ENCODE data around the gene TMEM187. TPM values are rescaled to one million over a fixed set of nuclear protein-coding genes. Genes with fewer than 3 reads are reported as not detected.

The TMEM187 gene
- total RNA-seq, 1 donor from 2014 or later, result 11.6 TPM

GRCh38 chrX:154018518-154019060 lies 46.0 kb downstream of the TMEM187 start:
- ATAC-seq (no peak), DNase-seq (ENCODE audit: low spot score) (no peak)

DNA sequence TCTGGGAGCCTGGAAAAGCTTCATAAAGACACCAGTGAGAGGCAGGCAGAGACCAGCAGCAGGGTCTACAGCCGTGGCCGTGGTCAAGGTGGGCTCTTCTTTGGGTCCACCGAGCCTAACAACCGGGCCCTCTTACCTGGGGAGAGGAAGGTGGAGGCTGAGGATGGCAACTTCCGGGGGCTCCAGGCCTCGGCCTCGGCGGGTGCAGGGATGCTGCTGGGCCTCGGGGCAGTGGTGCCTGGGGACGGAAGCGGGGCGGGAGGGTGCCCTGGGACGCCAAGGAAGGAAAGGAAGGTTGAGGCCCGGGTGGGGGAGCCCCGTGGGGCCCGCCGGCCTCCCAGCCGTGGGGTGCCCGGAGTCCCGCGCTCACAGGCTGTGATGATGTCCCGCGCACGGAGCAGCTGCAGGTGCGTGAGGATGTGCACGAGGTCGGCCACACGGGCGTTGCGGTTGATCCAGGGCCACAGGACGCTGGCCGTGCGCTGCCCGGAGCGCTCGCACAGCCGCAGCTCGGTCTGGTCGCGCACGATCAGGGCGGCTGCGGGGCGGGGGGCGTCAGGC lies 46.6 kb downstream of the TMEM187 start:
- ATAC-seq, result peak; percentile 2
- DNase-seq (ENCODE audit: low spot score), result no peak

DNA sequence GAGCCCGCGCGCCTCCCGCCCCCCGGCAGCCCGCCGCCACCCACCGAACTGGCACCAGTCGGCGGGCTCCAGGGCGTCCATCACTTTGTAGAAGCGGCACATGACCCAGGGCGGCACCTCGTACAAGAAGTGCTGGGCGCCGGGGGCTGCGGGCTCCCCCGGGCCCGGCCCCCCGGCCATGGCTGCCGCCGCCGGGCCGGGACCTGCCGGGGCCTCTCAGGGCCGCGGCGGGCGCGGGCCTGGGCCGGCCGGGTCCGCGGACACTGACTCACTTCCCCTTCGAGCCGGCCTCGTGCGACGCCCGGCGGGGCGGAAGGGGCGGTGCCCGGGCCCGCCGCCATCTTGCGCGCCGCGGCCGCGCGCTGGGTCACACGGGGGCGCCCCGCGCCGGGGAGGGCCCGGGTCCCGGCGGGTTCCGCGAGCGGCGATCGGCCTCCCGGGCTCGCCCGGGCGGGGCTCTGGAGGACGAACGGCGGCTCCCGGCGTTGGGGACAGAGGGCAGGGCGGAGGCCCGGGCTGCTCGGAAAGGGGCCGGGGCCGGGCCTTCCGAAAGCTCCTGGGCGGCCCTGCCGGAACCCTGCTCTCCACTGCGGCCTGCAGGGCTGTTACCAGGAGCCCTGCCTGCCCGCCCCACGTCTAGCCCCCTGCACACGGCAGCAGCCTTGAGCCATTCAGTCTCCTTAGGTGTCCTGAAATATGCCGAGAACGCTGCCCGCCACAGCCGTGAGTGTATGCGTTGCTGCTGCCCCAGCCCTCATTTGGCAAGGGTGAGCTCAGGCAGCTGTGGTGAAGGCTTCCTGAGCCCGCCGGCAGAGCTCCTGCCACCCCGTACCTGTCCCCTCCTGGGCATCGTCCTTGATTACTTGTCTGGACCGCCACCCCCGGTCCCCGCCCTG lies 47.3 kb downstream of the TMEM187 start, which contains the start of gene IRAK1:
Gene IRAK1 (minus strand): TSS at position 270 of the 896 bp plus-strand sequence. CDS start 90 bp downstream, at position 180.
- DNase-seq (ENCODE audit: low spot score), result peak; percentile 66

GRCh38 chrX:154020536-154021115 lies 48.1 kb downstream of the TMEM187 start:
- no peak for ATAC-seq
- DNase-seq (ENCODE audit: low spot score), result no peak

More for the DNA sequence above, 47.3 kb downstream of the TMEM187 start, which contains the start of gene IRAK1:
- ATAC-seq, result peak; percentile 89

- DNase-seq (ENCODE audit: low spot score), result no peak
- no peak for ATAC-seq
Observed at GRCh38 chrX:154021131-154021611, 48.6 kb downstream of the TMEM187 start.

DNA sequence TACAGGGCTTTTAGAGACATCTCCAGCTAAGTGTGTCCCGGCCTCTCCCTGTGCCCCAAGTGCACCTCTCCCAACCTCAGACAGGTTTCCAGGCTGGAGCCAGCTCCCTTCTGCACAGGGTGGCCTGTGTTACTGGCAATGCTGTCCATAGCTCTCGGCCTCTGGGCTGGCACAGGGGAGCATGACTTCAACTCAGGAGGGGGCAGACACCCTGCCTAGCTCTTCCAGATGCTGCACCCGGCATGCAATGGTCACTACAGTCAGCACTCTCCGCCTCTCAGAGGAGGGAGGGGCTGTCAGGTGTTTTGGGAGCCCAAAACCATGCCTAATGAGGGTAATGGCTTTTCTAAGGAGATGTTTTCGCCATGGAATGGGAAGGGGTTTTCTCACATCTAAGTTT lies 49.6 kb downstream of the TMEM187 start:
- DNase-seq (ENCODE audit: low spot score) (no peak), ATAC-seq (no peak)

DNA sequence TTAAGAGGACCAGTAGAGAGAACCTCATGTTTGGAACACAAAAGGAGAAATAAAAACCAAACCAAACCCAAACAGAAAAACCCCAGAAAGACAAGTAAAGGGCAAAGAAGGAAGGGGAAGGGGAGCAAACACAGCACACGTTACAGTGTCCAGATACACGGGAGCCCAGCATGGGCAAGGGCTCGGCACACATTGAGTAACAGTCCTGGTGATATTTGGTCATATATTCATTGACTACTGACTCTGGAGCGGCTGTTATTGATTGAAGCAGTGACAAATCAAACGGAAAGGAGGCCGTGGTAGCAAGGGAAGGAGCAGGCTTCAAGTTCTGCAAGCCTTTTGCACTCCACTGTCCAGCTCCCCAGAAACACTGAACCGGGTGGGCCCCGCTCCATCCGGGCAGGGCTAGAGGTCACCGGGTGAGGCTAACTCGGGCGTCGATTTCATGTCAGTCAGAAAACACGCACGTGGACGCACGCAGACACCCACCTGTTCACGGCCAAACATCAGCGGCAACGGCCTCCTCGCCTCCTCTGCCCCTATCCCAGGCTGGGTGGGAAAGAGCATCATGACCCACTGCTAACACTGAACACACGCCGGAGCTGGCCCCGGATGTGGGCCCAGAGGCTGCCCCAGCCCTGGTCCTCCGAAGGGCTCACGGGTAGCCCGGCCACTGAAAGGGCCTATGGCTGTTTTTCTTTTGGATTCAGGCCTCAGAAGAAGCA lies 50.9 kb downstream of the TMEM187 start:
- ATAC-seq (peak; percentile 48), DNase-seq (ENCODE audit: low spot score) (no peak)

- no peak for ATAC-seq
- no peak for DNase-seq (ENCODE audit: low spot score)
Observed at GRCh38 chrX:154024271-154024670, 51.7 kb downstream of the TMEM187 start.

GRCh38 chrX:154025230-154025629 lies 52.7 kb downstream of the TMEM187 start:
- DNase-seq (ENCODE audit: low spot score) (no peak), ATAC-seq (no peak)

GRCh38 chrX:154026136-154027021 lies 53.8 kb downstream of the TMEM187 start:
- ATAC-seq (no peak), DNase-seq (ENCODE audit: low spot score) (no peak)

DNA sequence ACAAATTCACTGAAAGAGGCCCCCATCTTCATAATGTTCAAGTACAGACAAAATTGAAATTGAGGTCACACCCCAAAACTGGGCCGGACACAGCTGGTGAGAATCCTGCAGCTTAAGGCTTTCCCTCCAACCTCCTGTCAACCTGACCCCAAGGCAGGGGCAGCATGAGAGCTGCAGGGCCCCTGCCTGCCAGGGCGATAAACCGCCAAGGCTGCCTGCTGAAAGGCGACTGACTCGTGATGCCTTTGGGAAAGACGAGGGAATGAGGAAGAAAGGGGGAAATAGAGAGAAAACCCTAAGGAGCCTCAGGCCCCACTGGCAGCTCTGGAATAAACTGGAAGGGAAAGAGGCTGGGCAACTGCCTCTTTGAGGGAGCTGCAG lies 54.5 kb downstream of the TMEM187 start:
- ATAC-seq (no peak), DNase-seq (ENCODE audit: low spot score) (no peak)

DNA sequence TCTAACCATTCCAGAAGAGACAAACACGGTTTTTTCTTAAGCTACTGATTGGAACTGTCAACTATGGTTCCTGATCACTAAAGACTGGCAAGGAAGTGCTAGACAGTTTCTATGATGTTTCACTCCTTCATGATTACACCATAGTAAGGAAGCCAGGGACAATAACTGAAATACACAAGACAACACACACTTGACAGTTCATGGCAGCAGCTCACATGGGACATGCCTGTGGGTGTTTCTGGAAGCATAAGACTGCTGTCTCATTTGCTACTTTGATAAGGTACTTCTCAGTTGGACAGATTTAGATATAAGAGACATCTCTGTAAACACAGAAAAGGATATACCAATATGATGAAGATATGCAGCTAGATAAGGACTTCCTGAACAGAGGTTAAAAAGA lies 55.4 kb downstream of the TMEM187 start:
- ATAC-seq (no peak), DNase-seq (ENCODE audit: low spot score) (no peak)

DNA sequence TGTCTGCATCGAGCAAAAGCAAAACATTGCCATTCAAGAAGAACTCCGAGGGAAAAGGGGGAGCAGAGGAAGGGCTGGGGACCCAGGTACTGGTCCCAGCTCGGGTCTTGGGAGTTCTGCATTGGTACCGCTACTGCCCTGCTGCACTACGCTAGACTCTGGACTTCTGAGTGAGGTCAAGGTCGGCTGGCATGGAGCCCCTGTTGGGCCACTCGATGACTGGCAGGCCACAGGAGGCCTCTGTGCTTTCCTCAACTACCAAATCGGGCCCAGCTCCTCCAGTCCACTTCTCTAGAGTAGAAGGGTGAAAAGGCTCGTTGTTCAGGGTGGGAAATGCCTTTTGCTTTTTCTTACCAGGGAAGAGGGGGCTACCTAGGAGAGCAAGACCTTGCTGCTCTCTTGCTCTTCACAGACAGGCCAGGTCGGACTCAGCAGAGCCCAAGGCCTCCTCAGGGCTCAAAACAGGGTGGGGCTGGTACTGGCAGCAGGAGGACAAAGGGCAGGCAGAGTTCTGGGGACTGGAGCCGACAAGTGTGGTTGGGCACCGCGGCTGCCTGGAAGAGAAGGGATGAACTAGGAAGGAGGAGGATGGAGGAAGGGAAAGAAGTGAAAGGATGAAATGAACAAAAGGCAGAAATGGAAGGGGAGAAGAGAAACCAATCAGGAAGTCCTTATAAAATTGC lies 56.1 kb downstream of the TMEM187 start:
- no peak for DNase-seq (ENCODE audit: low spot score)
- ATAC-seq, result peak; percentile 68

- DNase-seq (ENCODE audit: low spot score) (no peak), ATAC-seq (no peak)
Observed at GRCh38 chrX:154029439-154029838, 56.9 kb downstream of the TMEM187 start.

- DNase-seq (ENCODE audit: low spot score) (no peak), ATAC-seq (no peak)
Observed at GRCh38 chrX:154030266-154030665, 57.7 kb downstream of the TMEM187 start.

GRCh38 chrX:154030715-154031305 lies 58.3 kb downstream of the TMEM187 start:
- no peak for DNase-seq (ENCODE audit: low spot score)
- ATAC-seq, result no peak

GRCh38 chrX:154032160-154032559 lies 59.6 kb downstream of the TMEM187 start:
- DNase-seq (ENCODE audit: low spot score), result no peak
- ATAC-seq, result no peak

- DNase-seq (ENCODE audit: low spot score) (no peak), ATAC-seq (no peak)
Observed at GRCh38 chrX:154032653-154033052, 60.1 kb downstream of the TMEM187 start.

Measured in left lobe of liver (tissue), 2 donors.